ENCODE results near the gene LENEP.
A peak's percentile ranks its signal among the peaks of the same experiment; 100 is the strongest.

The LENEP gene

GRCh38 chr1:155012776-155013602, 19.6 kb downstream of the LENEP start:
- DNase-seq: no peak

- no peak for DNase-seq
Measured at GRCh38 chr1:155013632-155014031, 20.2 kb downstream of the LENEP start.

GRCh38 chr1:155014709-155015508, 21.5 kb downstream of the LENEP start:
- DNase-seq: no peak

- no peak for DNase-seq
Measured at GRCh38 chr1:155015527-155016230, 22.3 kb downstream of the LENEP start.

- DNase-seq: no peak
Measured at GRCh38 chr1:155016231-155016831, 22.9 kb downstream of the LENEP start.

- DNase-seq: peak; percentile 95
Measured at GRCh38 chr1:155017041-155017945, 23.9 kb downstream of the LENEP start.

GRCh38 chr1:155017946-155018316, 24.5 kb downstream of the LENEP start:
- no peak for DNase-seq

GRCh38 chr1:155018617-155019348, 25.4 kb downstream of the LENEP start:
- no peak for DNase-seq

GRCh38 chr1:155019377-155020245, 26.2 kb downstream of the LENEP start:
- DNase-seq: no peak

- no peak for DNase-seq
Measured at GRCh38 chr1:155022136-155022926, 28.9 kb downstream of the LENEP start.

- no peak for DNase-seq
Measured at GRCh38 chr1:155022927-155023236, 29.5 kb downstream of the LENEP start.

- DNase-seq: no peak
Measured at GRCh38 chr1:155023627-155024026, 30.2 kb downstream of the LENEP start.

GRCh38 chr1:155024315-155024714, 30.9 kb downstream of the LENEP start:
- DNase-seq: no peak

GRCh38 chr1:155026154-155026553, 32.8 kb downstream of the LENEP start:
- DNase-seq: no peak

- no peak for DNase-seq
Measured at GRCh38 chr1:155026588-155026987, 33.2 kb downstream of the LENEP start.

- no peak for DNase-seq
Measured at GRCh38 chr1:155029513-155030242, 36.3 kb downstream of the LENEP start.

- no peak for DNase-seq
Measured at GRCh38 chr1:155030243-155030795, 36.9 kb downstream of the LENEP start.

- DNase-seq: no peak
Measured at GRCh38 chr1:155030899-155031298, 37.5 kb downstream of the LENEP start.

- no peak for DNase-seq
Measured at GRCh38 chr1:155032886-155033285, 39.5 kb downstream of the LENEP start.
